HEK293T (cell line): ENCODE measurements around the gene CDKN2AIP.

Source experiments
- ARNT ChIP-seq: fragments of 450-650 bp; IDR thresholded peaks from 2 replicates; pipeline ENCODE4 v1.6.1; 2017; ENCODE audit warnings: mild to moderate bottlenecking
- BHLHE40 ChIP-seq: fragments of 450-650 bp; IDR thresholded peaks from 2 replicates; pipeline ENCODE4 v1.6.1; 2016; ENCODE audit warnings: mild to moderate bottlenecking, moderate library complexity, borderline replicate concordance
- CTBP1 ChIP-seq: fragments of 450-650 bp; IDR thresholded peaks from 2 replicates; pipeline ENCODE4 v1.6.1; 2016; ENCODE audit warnings: borderline replicate concordance
- ELF4 ChIP-seq: fragments of 450-650 bp; IDR thresholded peaks from 2 replicates; pipeline ENCODE4 v1.6.1; 2017; ENCODE audit warnings: antibody characterized with exemption
- FOXA1 ChIP-seq: fragments of 450-650 bp; IDR thresholded peaks from 2 replicates; pipeline ENCODE4 v1.6.1; 2016; ENCODE audit warnings: mild to moderate bottlenecking
- FOXK2 ChIP-seq: fragments of 450-650 bp; IDR thresholded peaks from 2 replicates; pipeline ENCODE4 v1.6.1; 2016; ENCODE audit warnings: mild to moderate bottlenecking
- FOXM1 ChIP-seq: fragments of 450-650 bp; IDR thresholded peaks from 2 replicates; pipeline ENCODE4 v1.6.1; 2017; ENCODE audit warnings: mild to moderate bottlenecking, borderline replicate concordance
- LEF1 ChIP-seq: fragments of 450-650 bp; IDR thresholded peaks from 2 replicates; pipeline ENCODE4 v1.6.1; 2017; ENCODE audit warnings: mild to moderate bottlenecking, borderline replicate concordance
- NFRKB ChIP-seq: fragments of 450-650 bp; IDR thresholded peaks from 2 replicates; pipeline ENCODE4 v1.6.1; 2016; ENCODE audit warnings: mild to moderate bottlenecking, moderate library complexity
- SP1 ChIP-seq: fragments of 450-650 bp; IDR thresholded peaks from 2 replicates; pipeline ENCODE4 v1.6.1; 2017
- SUZ12 ChIP-seq: fragments of 450-650 bp; IDR thresholded peaks from 2 replicates; pipeline ENCODE4 v1.6.1; 2016; ENCODE audit warnings: mild to moderate bottlenecking
- TARDBP ChIP-seq: fragments of 450-650 bp; IDR thresholded peaks from 2 replicates; pipeline ENCODE4 v1.6.1; 2016
- ZNF384 ChIP-seq: fragments of 450-650 bp; IDR thresholded peaks from 2 replicates; pipeline ENCODE4 v1.6.1; 2016
- TF ChIP-seq, protein P1 (sequence below): fragments of 450-650 bp; IDR thresholded peaks from 2 replicates; pipeline ENCODE4 v1.6.1; 2016

DNA sequence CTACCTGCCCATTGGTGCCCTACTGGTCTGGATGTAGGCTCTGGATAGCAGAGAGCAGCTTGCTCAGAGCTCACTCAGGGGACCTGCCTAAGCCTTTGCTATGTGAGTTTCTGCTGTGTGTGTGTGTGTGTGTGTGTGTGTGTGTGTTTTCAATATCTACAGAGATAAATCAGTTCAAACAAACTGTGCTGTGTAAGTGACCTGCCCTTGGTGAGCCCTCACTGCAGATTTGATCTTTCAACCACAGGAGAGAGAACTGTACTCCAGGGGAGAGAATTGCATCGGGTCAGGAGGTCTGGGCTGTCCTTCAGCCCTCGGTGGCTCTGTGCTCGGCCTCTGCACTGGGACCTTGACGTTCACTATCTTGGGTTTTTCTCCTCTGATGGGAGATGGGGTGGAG, 35.0 kb upstream of the CDKN2AIP start:
- no peak for TF ChIP-seq SUZ12
- no peak for TF ChIP-seq ELF4
- no peak for TF ChIP-seq FOXK2
- TF ChIP-seq BHLHE40, result no peak
- TF ChIP-seq NFRKB, result no peak
- TF ChIP-seq ZNF384, result no peak
- no peak for TF ChIP-seq SP1
- TF ChIP-seq FOXM1, result no peak
- TF ChIP-seq, protein P1, sequence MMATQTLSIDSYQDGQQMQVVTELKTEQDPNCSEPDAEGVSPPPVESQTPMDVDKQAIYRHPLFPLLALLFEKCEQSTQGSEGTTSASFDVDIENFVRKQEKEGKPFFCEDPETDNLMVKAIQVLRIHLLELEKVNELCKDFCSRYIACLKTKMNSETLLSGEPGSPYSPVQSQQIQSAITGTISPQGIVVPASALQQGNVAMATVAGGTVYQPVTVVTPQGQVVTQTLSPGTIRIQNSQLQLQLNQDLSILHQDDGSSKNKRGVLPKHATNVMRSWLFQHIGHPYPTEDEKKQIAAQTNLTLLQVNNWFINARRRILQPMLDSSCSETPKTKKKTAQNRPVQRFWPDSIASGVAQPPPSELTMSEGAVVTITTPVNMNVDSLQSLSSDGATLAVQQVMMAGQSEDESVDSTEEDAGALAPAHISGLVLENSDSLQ, result no peak
- TF ChIP-seq FOXA1, result no peak
- no peak for TF ChIP-seq ARNT
- no peak for TF ChIP-seq CTBP1
- TF ChIP-seq LEF1, result no peak
- TF ChIP-seq TARDBP, result no peak
